Measurements from ENCODE around the gene ACTR2. TPM values are rescaled to one million over a fixed set of nuclear protein-coding genes. Genes with fewer than 3 reads are reported as not detected.

The ACTR2 gene
- total RNA-seq, 4 donors from 2014 or later, result 38.7 to 157 (median 118) TPM

GRCh38 chr2:65300134-65300760, 72.6 kb downstream of the ACTR2 start:
- DNase-seq, result peak; percentile 90 to 93
- Histone ChIP-seq H3K4me3 (no peak overlapping the region), H3K36me3 (no peaks in the 10 kb centered on the region)

GRCh38 chr2:65300761-65301711, 73.4 kb downstream of the ACTR2 start:
- H3K27ac ChIP-seq, result peak overlapping the region; percentile 64 to 69
- H3K27me3 ChIP-seq, result no peaks in the 10 kb centered on the region
- peaks cover 6 to 11% of the 10 kb centered on the region in 2 donors for H3K4me1 ChIP-seq
- H3K4me3 ChIP-seq, result no peak overlapping the region
- H3K9me3 ChIP-seq, result no peaks in the 10 kb centered on the region
- intact Hi-C loops (cut with DNase I; ENCODE audit: low total_unique reads), result no loop called here
- TF ChIP-seq CTCF (IDR thresholded peaks at IDR 0.05) (no peak), POLR2A (IDR thresholded peaks at IDR 0.05) (no peak)
- peak; percentile 28 to 45 for DNase-seq
- no peaks in the 10 kb centered on the region for H3K36me3 ChIP-seq

More at GRCh38 chr2:65300134-65300760, 72.6 kb downstream of the ACTR2 start:
- intact Hi-C loops (cut with DNase I; ENCODE audit: low total_unique reads), result no loop called here
- TF ChIP-seq CTCF (IDR thresholded peaks at IDR 0.05), result no peak
- no peak for TF ChIP-seq POLR2A (IDR thresholded peaks at IDR 0.05)
- H3K9me3 ChIP-seq, result no peaks in the 10 kb centered on the region
- H3K27ac ChIP-seq, result peak overlapping the region; percentile 64 to 69
- no peaks in the 10 kb centered on the region for H3K27me3 ChIP-seq
- peaks cover 6 to 11% of the 10 kb centered on the region in 2 donors for H3K4me1 ChIP-seq

GRCh38 chr2:65305934-65306333, 78.3 kb downstream of the ACTR2 start:
- no peak overlapping the region for H3K4me3 ChIP-seq
- intact Hi-C loops (cut with DNase I; ENCODE audit: low total_unique reads), result no loop called here
- no peaks in the 10 kb centered on the region for H3K9me3 ChIP-seq
- no peak for TF ChIP-seq CTCF (IDR thresholded peaks at IDR 0.05)
- TF ChIP-seq POLR2A (IDR thresholded peaks at IDR 0.05), result no peak
- DNase-seq, result no peak
- H3K27me3 ChIP-seq, result no peaks in the 10 kb centered on the region
- no peaks in the 10 kb centered on the region for H3K36me3 ChIP-seq
- H3K4me1 ChIP-seq, result peaks cover 6 to 11% of the 10 kb centered on the region in 2 donors
- H3K27ac ChIP-seq, result no peak overlapping the region

GRCh38 chr2:65309699-65310098, 82.1 kb downstream of the ACTR2 start:
- peak overlapping the region; percentile 53 to 61 for H3K27ac ChIP-seq
- H3K27me3 ChIP-seq, result no peaks in the 10 kb centered on the region
- no peak for DNase-seq
- no peak overlapping the region for H3K4me3 ChIP-seq
- H3K9me3 ChIP-seq, result no peaks in the 10 kb centered on the region
- intact Hi-C loops (cut with DNase I; ENCODE audit: low total_unique reads), result no loop called here
- no peaks in the 10 kb centered on the region for H3K4me1 ChIP-seq
- TF ChIP-seq POLR2A (IDR thresholded peaks at IDR 0.05) (no peak), CTCF (IDR thresholded peaks at IDR 0.05) (no peak)
- H3K36me3 ChIP-seq, result no peaks in the 10 kb centered on the region

GRCh38 chr2:65311049-65311448, 83.4 kb downstream of the ACTR2 start:
- no peaks in the 10 kb centered on the region for H3K4me1 ChIP-seq
- no peak for TF ChIP-seq CTCF (IDR thresholded peaks at IDR 0.05)
- TF ChIP-seq POLR2A (IDR thresholded peaks at IDR 0.05), result no peak
- no peak for DNase-seq
- no peaks in the 10 kb centered on the region for H3K36me3 ChIP-seq
- H3K4me3 ChIP-seq, result no peak overlapping the region
- no peaks in the 10 kb centered on the region for H3K9me3 ChIP-seq
- peak overlapping the region; percentile 53 to 61 for H3K27ac ChIP-seq
- intact Hi-C loops (cut with DNase I; ENCODE audit: low total_unique reads), result no loop called here
- no peaks in the 10 kb centered on the region for H3K27me3 ChIP-seq
